ENCODE data around the gene KRTAP5-5. TPM values are rescaled to one million over a fixed set of nuclear protein-coding genes. Genes with fewer than 3 reads are reported as not detected.

The KRTAP5-5 gene
- total and polyA plus RNA-seq, 2 of the 8 experiments (the other 6 are each of a cell fraction or from before 2014, with no cell fraction given) = 0.09 TPM; not detected in 1

GRCh38 chr11:1631066-1631568, 1.5 kb downstream of the KRTAP5-5 start:
- no peak overlapping the region for H4K8ac ChIP-seq (ENCODE audit: extremely low read depth, insufficient read depth, low read length)
- H3K79me2 ChIP-seq (ENCODE audit: control insufficient read depth in 1 of 2, insufficient read depth in 2 of 2, low read length in 2 of 2) = no peaks in the 10 kb centered on the region
- peaks cover 0 to 16% (median 3%) of the 10 kb centered on the region in 4 experiments; a peak in 5 of 7 replicates for H3K27me3 ChIP-seq (replicated peaks in 1 of 4; ENCODE audit: control insufficient read depth in 3 of 4, extremely low read depth in 1 of 4, insufficient read depth in 3 of 4, low read length in 3 of 4)
- H4K5ac ChIP-seq (ENCODE audit: insufficient read length, low read depth, low read length) = no peak overlapping the region
- H3K4me3 ChIP-seq (ENCODE audit: extremely low read depth in 1 of 4, insufficient read depth in 2 of 4, low read depth in 3 of 4, low read length in 4 of 4) = no peak overlapping the region
- no peaks in the 10 kb centered on the region for H3K23me2 ChIP-seq (ENCODE audit: low read depth, low read length)
- no peak overlapping the region; the same call in 1 of the 2 replicates for H3K18ac ChIP-seq (ENCODE audit: extremely low read depth, low read length)
- peaks cover 0 to 4% (median 1%) of the 10 kb centered on the region in 4 experiments; a peak in 4 of 7 replicates for H3K4me1 ChIP-seq (replicated peaks in 1 of 4; ENCODE audit: control insufficient read depth in 3 of 4, insufficient read depth in 4 of 4, low read length in 3 of 4)
- no peak overlapping the region for H2BK20ac ChIP-seq (ENCODE audit: low read length)
- no peak overlapping the region for H2AFZ ChIP-seq (ENCODE audit: low read length)
- H2BK120ac ChIP-seq (replicated peaks; ENCODE audit: low read depth, low read length) = no peak overlapping the region
- no peak overlapping the region for H2BK5ac ChIP-seq (ENCODE audit: low read depth, low read length)
- ChIA-PET CTCF (ENCODE audit: partially characterized antibody) (interaction anchor here (1.0 to 6.3 kb wide), 11 partner anchors 9 to 194 kb away, joined by 4 to 43 read pairs (median 6); partner anchors contain the start of gene KRTAP5-2), POLR2A (ENCODE audit: partially characterized antibody) (no interaction called here)
- FAIRE-seq (no peak), DNase-seq (ENCODE audit: low read depth in 1 of 2, low spot score in 2 of 2) (no peak)
- H3K56ac ChIP-seq (replicated peaks; ENCODE audit: insufficient read length, low read depth, low read length) = no peak overlapping the region
- no peak overlapping the region for H2BK15ac ChIP-seq (ENCODE audit: low read length)
- H2AK5ac ChIP-seq (ENCODE audit: low read depth, low read length) = no peak overlapping the region
- H3K4ac ChIP-seq (replicated peaks; ENCODE audit: insufficient read length, low read depth, low read length) = no peak overlapping the region
- no peaks in the 10 kb centered on the region for H3K36me3 ChIP-seq (ENCODE audit: control insufficient read depth in 2 of 4, insufficient read depth in 4 of 4, low read length in 3 of 4)
- H2BK12ac ChIP-seq (ENCODE audit: low read depth, low read length) = no peak overlapping the region
- 91% methylated on average over 13 of the region's 13 CpGs; no CpG with 5 or more reads in 1 of the 2 experiments for WGBS, 2 experiments (ENCODE audit: extremely low coverage in 1 of 2, insufficient coverage in 1 of 2, insufficient read length in 1 of 2, insufficient replicate concordance in 2 of 2, low coverage in 1 of 2, low lambda C conversion rate in 2 of 2, missing lambda C conversion rate in 1 of 2)
- H3K14ac ChIP-seq (ENCODE audit: insufficient read length) = no peak overlapping the region
- no peak overlapping the region for H3K4me2 ChIP-seq (ENCODE audit: insufficient read depth in 1 of 2, low read depth in 2 of 2, low read length in 2 of 2)
- H4K20me1 ChIP-seq (replicated peaks in 1 of 2; ENCODE audit: control insufficient read depth in 1 of 2, insufficient read depth in 2 of 2, low read length in 2 of 2) = peaks cover 0 to 2% of the 10 kb centered on the region in 2 experiments
- H3K9me3 ChIP-seq (ENCODE audit: insufficient read depth in 2 of 2, low read depth in 1 of 2, low read length in 1 of 2) = no peaks in the 10 kb centered on the region
- H3K9ac ChIP-seq (replicated peaks in 1 of 4; ENCODE audit: extremely low read depth in 1 of 4, low read depth in 3 of 4, low read length in 3 of 4) = no peak overlapping the region; a peak in 1 of 7 replicates
- H3K79me1 ChIP-seq (ENCODE audit: low read depth, low read length) = no peaks in the 10 kb centered on the region
- H3K23ac ChIP-seq (ENCODE audit: insufficient read length) = no peak overlapping the region
- no peak overlapping the region for H4K91ac ChIP-seq (replicated peaks; ENCODE audit: insufficient read length, low read length)
- no peak overlapping the region for H3K27ac ChIP-seq (ENCODE audit: low read depth, low read length)
- TF ChIP-seq CBX8 (IDR thresholded peaks at IDR 0.05; ENCODE audit: borderline replicate concordance, low read depth, low read length) (no peak), SRF (IDR thresholded peaks at IDR 0.05; ENCODE audit: low read depth, low read length) (no peak), SIRT6 (IDR thresholded peaks at IDR 0.05; ENCODE audit: low read length) (no peak), BCL11A (IDR thresholded peaks at IDR 0.05; ENCODE audit: low read depth in 2 of 2, low read length in 2 of 2) (no peak), KDM5A (IDR thresholded peaks at IDR 0.05; ENCODE audit: low read length) (no peak)
